GM12801 (cell line): ENCODE data around the gene CNTNAP2.

Experiments
- TF ChIP-seq, protein P1 (sequence below): IDR thresholded peaks from one replicate; pipeline ENCODE4 v1.5.1; 2011; ENCODE audit warnings: control low read depth; ENCODE audit not compliant: insufficient read length; ENCODE audit errors: extremely low read depth

CNTNAP2 gene

DNA sequence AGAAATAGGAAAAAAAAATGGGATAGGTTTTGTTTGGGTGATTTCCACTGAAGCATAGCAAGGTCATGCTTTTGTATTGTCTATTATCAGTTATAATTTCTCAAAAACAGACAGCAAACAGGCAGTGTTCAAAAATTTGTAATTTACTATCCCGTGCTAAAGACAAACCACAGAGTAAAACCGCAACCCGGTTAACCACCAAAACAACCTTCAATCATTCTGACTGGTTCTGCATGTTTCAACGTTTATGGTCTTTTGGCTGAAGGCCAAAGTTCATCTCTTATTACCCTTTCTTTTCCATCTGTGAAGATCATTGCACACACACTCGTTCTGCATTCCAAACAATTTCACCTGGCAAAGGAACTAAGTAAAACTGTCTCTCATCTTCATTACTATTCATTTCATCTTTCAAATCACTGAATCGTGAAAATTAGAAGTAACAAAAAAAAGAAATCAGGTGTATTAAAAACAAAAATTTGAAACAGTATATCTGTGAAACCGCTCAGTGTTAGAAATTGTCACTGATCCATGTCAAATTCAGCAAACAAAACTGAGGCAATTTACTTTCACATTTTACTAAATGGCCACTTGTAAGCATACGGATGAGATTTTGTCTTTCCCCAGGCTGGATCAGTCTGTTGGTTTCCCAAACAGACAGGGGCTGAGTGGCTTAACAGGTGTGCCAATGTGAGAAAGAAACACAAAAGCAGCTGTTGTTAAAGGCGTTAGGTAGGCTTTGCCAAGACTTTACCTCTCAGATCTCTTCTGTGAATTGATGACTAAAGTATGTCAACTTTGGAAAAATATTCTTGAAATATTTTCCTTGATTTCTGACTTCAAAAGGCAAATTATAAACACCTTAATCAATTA lies 539.6 kb downstream of the CNTNAP2 start:
- TF ChIP-seq, protein P1, sequence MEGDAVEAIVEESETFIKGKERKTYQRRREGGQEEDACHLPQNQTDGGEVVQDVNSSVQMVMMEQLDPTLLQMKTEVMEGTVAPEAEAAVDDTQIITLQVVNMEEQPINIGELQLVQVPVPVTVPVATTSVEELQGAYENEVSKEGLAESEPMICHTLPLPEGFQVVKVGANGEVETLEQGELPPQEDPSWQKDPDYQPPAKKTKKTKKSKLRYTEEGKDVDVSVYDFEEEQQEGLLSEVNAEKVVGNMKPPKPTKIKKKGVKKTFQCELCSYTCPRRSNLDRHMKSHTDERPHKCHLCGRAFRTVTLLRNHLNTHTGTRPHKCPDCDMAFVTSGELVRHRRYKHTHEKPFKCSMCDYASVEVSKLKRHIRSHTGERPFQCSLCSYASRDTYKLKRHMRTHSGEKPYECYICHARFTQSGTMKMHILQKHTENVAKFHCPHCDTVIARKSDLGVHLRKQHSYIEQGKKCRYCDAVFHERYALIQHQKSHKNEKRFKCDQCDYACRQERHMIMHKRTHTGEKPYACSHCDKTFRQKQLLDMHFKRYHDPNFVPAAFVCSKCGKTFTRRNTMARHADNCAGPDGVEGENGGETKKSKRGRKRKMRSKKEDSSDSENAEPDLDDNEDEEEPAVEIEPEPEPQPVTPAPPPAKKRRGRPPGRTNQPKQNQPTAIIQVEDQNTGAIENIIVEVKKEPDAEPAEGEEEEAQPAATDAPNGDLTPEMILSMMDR: no peak

DNA sequence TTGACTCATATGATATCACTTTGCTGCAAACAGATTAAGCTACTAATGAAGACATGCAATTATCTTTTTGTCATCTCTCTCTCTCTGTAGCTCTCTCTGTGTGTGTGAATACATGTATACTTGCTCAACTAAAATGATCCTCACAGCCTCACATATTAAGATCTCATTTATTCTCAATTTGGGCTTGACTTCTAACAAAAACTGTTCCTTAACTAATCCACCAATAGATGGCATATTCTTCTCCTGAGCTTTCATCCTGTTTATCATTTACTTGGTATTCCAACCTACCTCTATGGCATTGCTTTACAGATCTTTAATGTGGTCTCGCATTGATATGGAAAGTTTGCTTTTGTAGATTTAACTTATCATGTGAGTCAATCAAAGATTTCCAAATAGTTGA lies 540.4 kb downstream of the CNTNAP2 start:
- TF ChIP-seq, protein P1: no peak

DNA sequence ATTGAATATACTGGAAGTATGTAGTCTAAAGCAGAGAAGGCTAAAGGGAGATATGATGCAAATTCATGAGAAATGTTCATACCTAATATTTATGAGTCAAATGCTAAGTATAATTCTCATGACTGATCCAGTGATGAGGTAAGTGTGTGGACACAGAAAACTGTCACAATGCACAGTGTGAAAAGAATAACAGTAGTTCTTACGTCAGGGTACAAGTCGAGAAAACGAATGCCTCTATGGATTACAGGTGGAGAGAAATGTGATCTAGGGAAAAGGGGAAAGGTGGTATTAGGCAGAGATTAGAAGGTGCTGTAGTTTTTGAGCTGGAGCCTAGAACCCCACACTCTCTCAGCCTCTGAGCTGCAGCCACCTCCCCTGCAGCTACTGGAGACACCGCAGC lies 542.0 kb downstream of the CNTNAP2 start:
- TF ChIP-seq, protein P1: no peak

DNA sequence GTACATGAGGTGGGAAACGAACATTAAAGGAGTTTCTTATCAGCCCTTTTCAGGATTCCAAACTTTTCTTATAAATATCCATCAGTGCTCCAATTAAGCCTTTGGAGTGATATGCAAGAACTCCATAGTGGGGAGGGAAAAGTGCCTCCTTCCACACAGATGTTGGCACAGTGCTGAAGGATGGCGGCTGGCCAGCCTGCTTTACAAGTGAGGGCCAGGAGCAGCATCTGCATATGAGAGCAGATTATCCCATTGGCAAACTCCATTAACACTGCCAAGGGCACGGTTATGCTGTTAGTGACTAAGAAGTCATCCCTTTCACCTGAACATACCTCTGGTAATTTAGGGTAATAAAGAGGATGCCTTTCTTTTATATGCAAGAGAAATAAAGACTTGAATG lies 543.1 kb downstream of the CNTNAP2 start:
- TF ChIP-seq, protein P1: no peak

DNA sequence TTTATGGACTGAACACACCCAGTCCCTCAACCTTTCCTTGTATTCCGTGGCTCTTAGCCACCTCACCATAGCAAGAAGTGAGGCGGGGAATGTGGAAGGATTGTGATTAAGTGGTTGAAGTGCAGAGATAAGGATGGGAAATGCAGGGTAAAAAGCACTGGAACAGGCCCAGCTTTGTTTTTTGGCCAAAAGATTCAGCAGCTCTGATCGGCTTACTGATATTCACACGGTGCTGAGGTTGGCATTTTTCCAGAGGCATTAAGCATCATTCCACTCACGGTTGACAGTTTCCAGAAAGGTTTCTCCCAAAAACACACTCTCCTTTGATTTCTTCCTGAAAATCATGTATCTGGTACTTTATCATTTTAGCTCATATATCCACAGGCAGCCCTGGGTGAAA lies 544.2 kb downstream of the CNTNAP2 start:
- TF ChIP-seq, protein P1: no peak

DNA sequence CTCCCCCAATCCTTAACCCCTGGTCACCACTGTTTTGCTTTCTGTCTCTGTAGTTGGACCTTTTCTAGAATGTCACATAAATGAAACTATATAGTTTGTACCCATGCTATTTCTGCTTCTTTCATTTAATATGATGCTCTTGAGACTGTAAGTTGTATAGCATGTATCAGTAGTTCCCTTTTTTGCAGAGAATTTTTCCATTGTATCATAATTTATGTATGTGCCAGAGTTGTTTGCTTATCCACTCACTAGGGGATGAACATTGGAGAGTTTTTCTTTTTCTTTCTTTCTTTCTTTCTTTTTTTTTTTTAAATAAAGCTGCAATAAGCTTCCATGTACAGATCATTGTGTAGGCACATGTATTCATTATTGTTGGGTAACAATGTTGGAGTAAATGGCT lies 544.8 kb downstream of the CNTNAP2 start:
- TF ChIP-seq, protein P1: no peak

DNA sequence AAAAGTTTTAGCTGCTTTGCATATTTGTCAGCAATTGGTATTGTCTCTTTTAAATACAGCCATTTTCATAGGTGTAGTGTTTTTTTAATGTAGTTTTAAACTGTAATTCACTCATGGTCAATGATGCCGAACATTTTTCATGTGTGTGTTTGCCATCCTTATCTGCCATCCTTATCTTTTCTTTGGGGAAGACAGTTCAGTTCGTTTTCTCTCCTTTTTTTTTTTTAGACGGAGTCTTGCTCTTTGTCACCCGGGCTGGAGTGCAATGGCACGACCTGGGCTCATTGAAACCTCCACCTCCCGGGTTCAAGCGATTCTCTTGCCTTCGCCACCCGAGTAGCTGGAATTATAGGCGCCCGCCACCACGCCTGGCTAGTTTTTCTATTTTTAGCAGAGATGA lies 545.3 kb downstream of the CNTNAP2 start:
- TF ChIP-seq, protein P1: no peak

DNA sequence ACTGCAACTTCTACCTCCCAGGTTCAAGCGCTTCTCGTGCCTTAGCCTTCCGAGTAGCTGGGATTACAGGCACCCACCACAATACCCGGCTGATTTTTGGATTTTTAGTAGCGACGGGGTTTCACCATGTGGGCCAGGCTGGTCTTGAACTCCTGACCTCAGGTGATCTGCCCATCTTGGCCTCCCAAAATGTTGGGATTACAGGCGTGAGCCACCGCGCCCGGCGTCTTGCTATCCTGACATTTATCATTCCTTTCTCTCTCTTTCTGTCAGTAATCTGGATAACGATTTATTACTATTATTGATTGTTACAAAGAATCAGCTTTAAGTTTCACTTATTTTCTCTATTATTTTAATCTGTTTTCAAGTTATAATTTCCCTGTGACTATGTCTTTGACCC lies 548.4 kb downstream of the CNTNAP2 start:
- TF ChIP-seq, protein P1: no peak
